Measurements from ENCODE around the gene ZNF423.

DNA sequence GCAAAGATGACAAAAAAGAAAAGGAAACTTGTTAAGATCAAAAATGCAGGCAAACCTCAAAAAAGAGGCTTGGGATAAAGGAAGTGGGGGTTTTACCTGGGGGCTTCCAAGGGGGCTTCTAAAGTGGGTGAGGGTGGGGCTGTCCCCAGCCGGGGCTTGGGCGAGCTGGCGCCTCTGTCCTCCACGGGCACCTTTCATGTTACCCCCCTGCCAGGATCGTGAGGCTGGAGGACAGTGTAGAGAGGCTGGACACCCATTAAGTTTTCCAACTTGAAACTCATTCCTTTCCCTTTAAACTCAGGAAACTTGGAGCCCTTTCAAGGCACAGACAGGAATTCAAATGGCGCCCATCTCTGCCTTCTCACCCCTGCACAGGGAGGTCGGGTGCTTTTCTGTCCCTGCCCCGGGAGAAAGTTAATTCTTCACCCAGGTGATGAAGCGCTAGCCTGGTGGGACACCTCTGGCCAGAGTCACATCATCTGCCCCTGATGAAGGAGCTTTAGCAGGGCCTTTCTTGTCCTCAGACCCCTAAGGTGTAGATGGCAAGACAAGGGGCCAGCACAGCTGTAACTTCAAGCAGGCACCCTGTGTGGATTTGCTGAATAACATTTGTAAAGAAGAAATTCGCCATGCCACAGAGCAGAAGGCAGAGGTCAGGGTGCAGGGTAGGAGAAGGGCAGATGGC, 395.0 kb downstream of the ZNF423 start:
- TF ChIP-seq TAF1 (IDR thresholded peaks at IDR 0.05; ENCODE audit: low read depth, low read length): no peak
- no peak for TF ChIP-seq POLR2A (IDR thresholded peaks at IDR 0.05; ENCODE audit: low read depth, low read length)
- no peak for TF ChIP-seq PAX5 (IDR thresholded peaks at IDR 0.05; ENCODE audit: insufficient read depth, low read length, severe bottlenecking)
- TF ChIP-seq POLR2AphosphoS5 (IDR thresholded peaks at IDR 0.05; ENCODE audit: low read depth, low read length): no peak
- TF ChIP-seq SPI1 (IDR thresholded peaks at IDR 0.05; ENCODE audit: low read depth, low read length): no peak
- no peak for TF ChIP-seq POU2F2 (IDR thresholded peaks at IDR 0.05; ENCODE audit: low read depth, low read length)

All from GM12891 (cell line).